Pancreas (tissue), 10 donors: Measurements from ENCODE around the gene SYNC. TPM values are rescaled to one million over a fixed set of nuclear protein-coding genes. Genes with fewer than 3 reads are reported as not detected.
A peak's percentile ranks its signal among the peaks of the same experiment; 100 is the strongest.
"Not testable (repeated sequence)": the region's sequence is repeated elsewhere in the genome, so short reads cannot be mapped to it uniquely, and the experiment has no call there.

Source experiments
- ATAC-seq, 4 donors: fragments of 200-7000 bp; cut with Tn5 transposase; one replicate each; pipeline versions ENCODE4 v1.8.0 to v1.9.1; 2020; ENCODE audit warnings: mild to moderate bottlenecking in 4 of 4, moderate library complexity in 4 of 4
- DNase-seq, 6 donors: peaks; one replicate each; pipeline ENCODE4 v3.0.0-alpha.2; 2020
- FAIRE-seq: peaks from 2 replicates; lab custom pipeline; 2012; peaks lifted over from hg19 to GRCh38; lab: Jason Lieb, UNC
- H3K27ac ChIP-seq, 4 donors: fragments of 200-600 bp; sonication (generic); 1 replicate in 3 of 4; 2 replicates in 1 of 4; pipeline versions ENCODE4 v1.5.0 to v1.8.0; 2020
- H3K27me3 ChIP-seq, 4 donors: fragments of 200-600 bp; one replicate each; pipeline ENCODE4 v1.8.0; 2021
- H3K36me3 ChIP-seq, 3 donors: fragments of 200-600 bp; sonication (generic) in 1 of 3; one replicate each; pipeline versions ENCODE4 v1.5.0 to v1.8.0; 2020 to 2021
- H3K4me1 ChIP-seq, 3 donors: fragments of 200-600 bp; one replicate each; pipeline ENCODE4 v1.8.0; 2021
- H3K4me3 ChIP-seq, 4 donors: fragments of 200-600 bp; sonication (generic) in 2 of 4; one replicate each; pipeline versions ENCODE4 v1.5.0 to v1.8.0; 2020 to 2021
- H3K9me3 ChIP-seq, 4 donors: fragments of 200-600 bp; one replicate each; pipeline ENCODE4 v1.8.0; 2021
- CTCF ChIP-seq, 4 donors: fragments of 200-600 bp; sonication (generic) in 3 of 4; IDR thresholded peaks; one replicate each; pipeline versions ENCODE4 v1.5.0 to v1.8.0; 2021; ENCODE audit warnings: antibody characterized with exemption in 4 of 4
- WGBS, 2 donors: extraction: QIAGEN DNeasy Blood & Tissue Kit; methylation state at CpG; one replicate each; pipeline ENCODE4 v1.1.7; 2013; 5-methylcytosine and 5-hydroxymethylcytosine counted together
- intact Hi-C, 3 donors: fragments of 100-400 bp; cut with DNase I; formaldehyde crosslinking; loops; one replicate each; pipeline versions ENCODE4 v1.11.1 to v1.14.2; 2022
- polyA plus RNA-seq, 2 donors: library from polyadenylated mRNA; stranded (reverse); fragments of 200-250 nt; gene quantifications; one replicate each; pipeline ENCODE4 v1.2.3, GENCODE V29; 2013
- total RNA-seq, 6 donors: library from RNA; stranded (reverse); fragmentation: NEBNext Ultra II Directional in 4 of 6; extraction: Animal tissue kit (Norgen Biotek cat#: 25700) in 4 of 6; gene quantifications; one replicate each; pipeline versions ENCODE4 v1.2.1 to v1.2.4, GENCODE V29; 2021 to 2023
- donor health status: healthy with polysubstance abuse.
- donor health status: DM: no; HTN: no; CAD: no; lungs with moderate emphysema.
- donor health status: DM: no; HTN: no; CAD: no.
- donor health status: control.
- donor health status: control.
- donor health status: Bipolar disorder and iron deficiency.
- donor health status: DM: yes; HTN: yes; CAD: no.
- donor health status: DM: no; HTN: no; CAD: no.
- donor health status: DM: no; HTN: no; CAD: no.
- donor health status: DM: yes; HTN: yes; CAD: no.

The SYNC gene
- total and polyA plus RNA-seq, 8 donors = 0.28 to 1.3 (median 0.71) TPM

GRCh38 chr1:32713081-32713480 lies 10.5 kb upstream of the SYNC start:
- 74 to 77% methylated on average over 10 of the region's 10 CpGs for WGBS, 2 donors
- ATAC-seq = no peak
- TF ChIP-seq CTCF (IDR thresholded peaks at IDR 0.05) = no peak
- Histone ChIP-seq H3K27me3 (no peaks in the 10 kb centered on the region), H3K27ac (no peak overlapping the region), H3K4me1 (peaks cover 3 to 10% (median 8%) of the 10 kb centered on the region in 3 donors), H3K9me3 (no peaks in the 10 kb centered on the region), H3K4me3 (no peak overlapping the region), H3K36me3 (no peaks in the 10 kb centered on the region)
- FAIRE-seq = no peak
- no peak for DNase-seq
- intact Hi-C loops = loop anchor here in 2 of 3 donors (5.0 kb wide), 1 partner anchor 59 kb away; no protein-coding TSS in a partner anchor

DNA sequence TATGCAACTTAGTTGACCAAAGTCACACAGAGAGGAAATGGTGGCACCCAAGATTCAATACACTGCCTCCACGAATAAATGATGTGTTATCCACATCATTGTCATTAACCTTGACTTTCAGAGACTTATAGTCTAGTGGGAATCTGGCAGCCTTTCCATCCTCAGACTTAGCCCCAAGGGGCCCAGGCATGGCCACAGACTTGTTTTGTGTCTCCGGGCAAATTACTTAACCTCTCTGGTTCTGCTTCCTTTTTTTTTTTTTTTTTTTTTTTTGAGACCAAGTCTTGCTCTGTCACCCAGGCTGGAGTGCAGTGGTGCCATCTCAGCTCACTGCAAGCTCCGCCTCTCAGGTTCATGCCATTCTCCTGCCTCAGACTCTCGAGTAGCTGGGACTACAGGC lies 8.7 kb upstream of the SYNC start:
- not testable (repeated sequence) for H3K27me3 ChIP-seq, H3K9me3 ChIP-seq, H3K27ac ChIP-seq, H3K36me3 ChIP-seq, H3K4me1 ChIP-seq, H3K4me3 ChIP-seq, ATAC-seq, FAIRE-seq, DNase-seq
- 80 to 84% methylated on average over 4 of the region's 4 CpGs for WGBS, 2 donors
- intact Hi-C loops = loop anchor here in 2 of 3 donors (5.0 kb wide), 1 partner anchor 61 kb away; no protein-coding TSS in a partner anchor

GRCh38 chr1:32709476-32709875 lies 6.9 kb upstream of the SYNC start:
- Histone ChIP-seq H3K27ac (no peak overlapping the region), H3K4me3 (no peak overlapping the region), H3K4me1 (no peaks in the 10 kb centered on the region), H3K27me3 (no peaks in the 10 kb centered on the region), H3K36me3 (no peaks in the 10 kb centered on the region), H3K9me3 (no peaks in the 10 kb centered on the region)
- TF ChIP-seq CTCF (IDR thresholded peaks at IDR 0.05) = no peak
- intact Hi-C loops = loop anchor here in 1 of 3 donors (5.0 kb wide), 1 partner anchor 163 kb away; the partner anchor contains the start of gene FNDC5
- DNase-seq (no peak), ATAC-seq (no peak), FAIRE-seq (no peak)
- 53 to 65% methylated on average over 5 of the region's 5 CpGs for WGBS, 2 donors

GRCh38 chr1:32709075-32709474 lies 6.5 kb upstream of the SYNC start:
- Histone ChIP-seq H3K9me3 (no peaks in the 10 kb centered on the region), H3K36me3 (no peaks in the 10 kb centered on the region), H3K4me3 (no peak overlapping the region), H3K27ac (no peak overlapping the region), H3K27me3 (no peaks in the 10 kb centered on the region), H3K4me1 (no peaks in the 10 kb centered on the region)
- intact Hi-C loops = loop anchor here in 1 of 3 donors (5.0 kb wide), 1 partner anchor 163 kb away; the partner anchor contains the start of gene FNDC5
- 76 to 100% methylated on average over 2 of the region's 2 CpGs for WGBS, 2 donors
- FAIRE-seq (no peak), ATAC-seq (no peak), DNase-seq (no peak)
- no peak for TF ChIP-seq CTCF (IDR thresholded peaks at IDR 0.05)

DNA sequence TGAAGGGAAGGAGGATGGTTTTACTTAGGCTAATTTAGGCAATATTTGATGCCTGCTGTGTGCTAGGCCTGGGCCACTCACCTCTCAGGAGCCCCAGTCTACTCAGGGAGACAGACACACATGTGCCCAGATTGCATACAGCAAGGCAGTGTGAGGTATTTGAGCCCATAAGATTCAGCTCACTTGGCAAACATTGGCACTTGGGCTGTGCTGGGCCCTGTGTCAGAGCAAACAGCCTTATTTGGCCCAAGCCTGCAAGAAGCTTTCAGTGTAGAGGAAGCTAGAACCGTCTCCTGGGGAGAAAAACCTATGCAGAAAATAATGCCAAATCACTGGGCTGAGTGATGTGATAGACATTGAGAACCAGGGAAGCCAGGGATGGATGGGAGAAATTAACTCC lies 3.9 kb upstream of the SYNC start:
- WGBS, 2 donors = 32 to 37% methylated on average over 1 of the region's 1 CpG
- H3K4me1 ChIP-seq = peaks cover 0 to 2% (median 0%) of the 10 kb centered on the region in 3 donors
- FAIRE-seq = no peak
- H3K36me3 ChIP-seq = no peaks in the 10 kb centered on the region
- H3K4me3 ChIP-seq = no peak overlapping the region
- no peak overlapping the region for H3K27ac ChIP-seq
- H3K9me3 ChIP-seq = no peaks in the 10 kb centered on the region
- peak in 1 of 4 donors; percentile 36 for ATAC-seq
- H3K27me3 ChIP-seq = no peaks in the 10 kb centered on the region
- TF ChIP-seq CTCF (IDR thresholded peaks at IDR 0.05) = no peak
- no peak for DNase-seq
- intact Hi-C loops = loop anchor here in 1 of 3 donors (5.0 kb wide), 1 partner anchor 166 kb away; the partner anchor contains the start of gene FNDC5
